Glutamatergic neuron (in vitro differentiated cells): Measurements from ENCODE around the gene SLC26A11. TPM values are rescaled to one million over a fixed set of nuclear protein-coding genes. Genes with fewer than 3 reads are reported as not detected.

Experiments used
- DNase-seq: peaks from one replicate; pipeline ENCODE4 v3.0.0; 2022
- H3K27ac Mint-ChIP-seq: one replicate; pipeline ENCODE4 v1.8.0; 2020; ENCODE audit warnings: mild to moderate bottlenecking, mixed read lengths, inconsistent platforms; ENCODE audit not compliant: unreplicated experiment
- H3K27me3 Mint-ChIP-seq: one replicate; pipeline ENCODE4 v1.8.0; 2020; ENCODE audit warnings: mild to moderate bottlenecking, moderate library complexity, mixed read lengths, inconsistent platforms; ENCODE audit not compliant: unreplicated experiment
- H3K36me3 Mint-ChIP-seq: one replicate; pipeline ENCODE4 v1.8.0; 2020; ENCODE audit warnings: mild to moderate bottlenecking, mixed read lengths, inconsistent platforms; ENCODE audit not compliant: unreplicated experiment
- H3K4me1 Mint-ChIP-seq: one replicate; pipeline ENCODE4 v1.8.0; 2020; ENCODE audit warnings: mild to moderate bottlenecking, low read depth, mixed read lengths, inconsistent platforms; ENCODE audit not compliant: unreplicated experiment
- H3K4me3 Mint-ChIP-seq: one replicate; pipeline ENCODE4 v1.8.0; 2020; ENCODE audit warnings: mild to moderate bottlenecking, mixed read lengths, inconsistent platforms; ENCODE audit not compliant: unreplicated experiment
- H3K9me3 Mint-ChIP-seq: one replicate; pipeline ENCODE4 v1.8.0; 2020; ENCODE audit warnings: mild to moderate bottlenecking, moderate library complexity, mixed read lengths, inconsistent platforms; ENCODE audit not compliant: unreplicated experiment
- CTCF ChIP-seq: fragments of 200-600 bp; sonication (generic); IDR thresholded peaks from one replicate; pipeline ENCODE4 v1.5.0; 2021; ENCODE audit not compliant: partially characterized antibody, unreplicated experiment
- total RNA-seq: library from RNA; stranded (reverse); fragmentation: NEBNext Ultra II Directional; extraction: Animal tissue kit (Norgen Biotek cat#: 25700); gene quantifications from one replicate; pipeline ENCODE4 v1.2.1, GENCODE V29; 2021; ENCODE audit not compliant: unreplicated experiment

Gene SLC26A11
- total RNA-seq, 1 donor from 2014 or later, result 15.9 TPM

- H3K4me3 Mint-ChIP-seq, result no peak overlapping the region
- no peak for TF ChIP-seq CTCF
- H3K36me3 Mint-ChIP-seq, result peaks cover 5% of the 10 kb centered on the region
- H3K9me3 Mint-ChIP-seq, result no peaks in the 10 kb centered on the region
- no peaks in the 10 kb centered on the region for H3K4me1 Mint-ChIP-seq
- no peak for DNase-seq
- peaks cover 7% of the 10 kb centered on the region for H3K27me3 Mint-ChIP-seq
- no peak overlapping the region for H3K27ac Mint-ChIP-seq
Observed at GRCh38 chr17:80213643-80213975, 6.6 kb upstream of the SLC26A11 start.

GRCh38 chr17:80214012-80214877 is 6.0 kb upstream of the SLC26A11 start:
- Mint-ChIP-seq H3K27ac (no peak overlapping the region), H3K4me3 (no peak overlapping the region), H3K9me3 (no peaks in the 10 kb centered on the region), H3K36me3 (peaks cover 5% of the 10 kb centered on the region), H3K27me3 (peaks cover 7% of the 10 kb centered on the region), H3K4me1 (no peaks in the 10 kb centered on the region)
- DNase-seq, result no peak
- TF ChIP-seq CTCF, result no peak

- Mint-ChIP-seq H3K4me1 (no peaks in the 10 kb centered on the region), H3K36me3 (peaks cover 5% of the 10 kb centered on the region), H3K27me3 (peaks cover 7% of the 10 kb centered on the region), H3K4me3 (no peak overlapping the region), H3K27ac (no peak overlapping the region), H3K9me3 (no peaks in the 10 kb centered on the region)
- no peak for DNase-seq
- no peak for TF ChIP-seq CTCF
Observed at GRCh38 chr17:80214878-80215210, 5.4 kb upstream of the SLC26A11 start.

GRCh38 chr17:80216473-80217456 is 3.5 kb upstream of the SLC26A11 start:
- peaks cover 5% of the 10 kb centered on the region for H3K36me3 Mint-ChIP-seq
- H3K9me3 Mint-ChIP-seq, result peaks cover 1% of the 10 kb centered on the region
- H3K4me1 Mint-ChIP-seq, result peaks cover 2% of the 10 kb centered on the region
- no peak overlapping the region for H3K27ac Mint-ChIP-seq
- H3K27me3 Mint-ChIP-seq, result peaks cover 7% of the 10 kb centered on the region
- no peak for TF ChIP-seq CTCF
- H3K4me3 Mint-ChIP-seq, result no peak overlapping the region
- no peak for DNase-seq
